Measurements from ENCODE around the gene PTPRM. TPM values are rescaled to one million over a fixed set of nuclear protein-coding genes. Genes with fewer than 3 reads are reported as not detected.

The PTPRM gene
- total RNA-seq, 2 experiments from 2014 or later = 2.1 to 3.0 TPM

DNA sequence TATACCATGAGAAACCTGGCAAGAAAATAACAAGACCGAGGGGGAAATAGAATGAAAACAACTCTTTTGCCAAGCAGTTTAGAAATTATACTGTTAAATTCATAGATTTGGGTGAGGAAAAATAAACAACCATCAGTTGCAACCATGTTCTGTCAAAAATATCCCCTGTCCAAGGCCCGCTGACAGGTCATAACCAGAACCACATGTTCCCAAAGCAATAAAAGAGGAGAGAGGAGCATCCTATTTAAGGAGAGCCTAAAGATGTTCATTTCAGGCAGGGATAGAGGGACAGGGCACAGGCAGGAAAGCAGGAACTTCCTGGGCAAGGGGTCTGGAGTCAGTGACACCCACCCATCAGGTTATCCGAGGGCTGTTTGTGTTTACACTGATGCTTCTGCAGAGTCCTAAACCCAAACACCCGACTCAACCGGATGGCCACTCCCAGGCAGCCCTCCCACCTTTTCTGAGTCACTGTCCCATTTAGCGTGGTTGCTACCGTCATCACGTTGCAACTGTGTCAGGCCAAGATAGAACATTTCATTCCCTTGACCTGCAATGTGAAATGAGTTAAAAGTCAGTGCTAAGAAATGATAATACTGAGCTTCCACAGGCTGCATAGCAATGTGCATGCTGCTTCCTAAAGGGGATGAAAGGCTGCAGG, 573.9 kb downstream of the PTPRM start:
- TF ChIP-seq, protein P1, sequence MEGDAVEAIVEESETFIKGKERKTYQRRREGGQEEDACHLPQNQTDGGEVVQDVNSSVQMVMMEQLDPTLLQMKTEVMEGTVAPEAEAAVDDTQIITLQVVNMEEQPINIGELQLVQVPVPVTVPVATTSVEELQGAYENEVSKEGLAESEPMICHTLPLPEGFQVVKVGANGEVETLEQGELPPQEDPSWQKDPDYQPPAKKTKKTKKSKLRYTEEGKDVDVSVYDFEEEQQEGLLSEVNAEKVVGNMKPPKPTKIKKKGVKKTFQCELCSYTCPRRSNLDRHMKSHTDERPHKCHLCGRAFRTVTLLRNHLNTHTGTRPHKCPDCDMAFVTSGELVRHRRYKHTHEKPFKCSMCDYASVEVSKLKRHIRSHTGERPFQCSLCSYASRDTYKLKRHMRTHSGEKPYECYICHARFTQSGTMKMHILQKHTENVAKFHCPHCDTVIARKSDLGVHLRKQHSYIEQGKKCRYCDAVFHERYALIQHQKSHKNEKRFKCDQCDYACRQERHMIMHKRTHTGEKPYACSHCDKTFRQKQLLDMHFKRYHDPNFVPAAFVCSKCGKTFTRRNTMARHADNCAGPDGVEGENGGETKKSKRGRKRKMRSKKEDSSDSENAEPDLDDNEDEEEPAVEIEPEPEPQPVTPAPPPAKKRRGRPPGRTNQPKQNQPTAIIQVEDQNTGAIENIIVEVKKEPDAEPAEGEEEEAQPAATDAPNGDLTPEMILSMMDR (IDR thresholded peaks at IDR 0.05) = no peak
- ChIA-PET POLR2A (no interaction called here), CTCF (no interaction called here)
- DNase-seq = no peak
- Mint-ChIP-seq H3K9me3 (peaks cover 3% of the 10 kb centered on the region), H3K36me3 (ENCODE audit: low read depth) (no peaks in the 10 kb centered on the region), H3K4me3 (no peak overlapping the region), H3K27ac (no peak overlapping the region), H3K4me1 (ENCODE audit: low read depth) (no peaks in the 10 kb centered on the region), H3K27me3 (no peaks in the 10 kb centered on the region)
- intact Hi-C loops (cut with micrococcal nuclease) = no loop called here
- ATAC-seq = no peak

- Mint-ChIP-seq H3K36me3 (ENCODE audit: low read depth) (no peaks in the 10 kb centered on the region), H3K4me3 (no peak overlapping the region), H3K27ac (no peak overlapping the region), H3K9me3 (peaks cover 3% of the 10 kb centered on the region), H3K27me3 (no peaks in the 10 kb centered on the region), H3K4me1 (ENCODE audit: low read depth) (no peaks in the 10 kb centered on the region)
- no peak for DNase-seq
- TF ChIP-seq, protein P1 (IDR thresholded peaks at IDR 0.05) = no peak
- ChIA-PET POLR2A (no interaction called here), CTCF (no interaction called here)
- ATAC-seq = no peak
- intact Hi-C loops (cut with micrococcal nuclease) = no loop called here
These were observed 575.1 kb downstream of the PTPRM start for GRCh38 chr18:8142131-8142711.

- no peaks in the 10 kb centered on the region for H3K4me1 Mint-ChIP-seq (ENCODE audit: low read depth)
- intact Hi-C loops (cut with micrococcal nuclease) = no loop called here
- H3K4me3 Mint-ChIP-seq = no peak overlapping the region
- CTCF ChIA-PET = no interaction called here
- TF ChIP-seq, protein P1 (IDR thresholded peaks at IDR 0.05) = no peak
- H3K27ac Mint-ChIP-seq = no peak overlapping the region
- H3K36me3 Mint-ChIP-seq (ENCODE audit: low read depth) = no peaks in the 10 kb centered on the region
- ATAC-seq (no peak), DNase-seq (no peak)
- peaks cover 3% of the 10 kb centered on the region for H3K9me3 Mint-ChIP-seq
- no peaks in the 10 kb centered on the region for H3K27me3 Mint-ChIP-seq
- POLR2A ChIA-PET = interaction anchor here (1.2 kb wide), 1 partner anchor 13 kb away, joined by 4 read pairs; no protein-coding TSS in a partner anchor
These were observed 575.8 kb downstream of the PTPRM start for GRCh38 chr18:8142932-8143331.

- H3K4me1 Mint-ChIP-seq (ENCODE audit: low read depth) = no peaks in the 10 kb centered on the region
- ChIA-PET CTCF (no interaction called here), POLR2A (no interaction called here)
- intact Hi-C loops (cut with micrococcal nuclease) = no loop called here
- no peaks in the 10 kb centered on the region for H3K9me3 Mint-ChIP-seq
- no peak overlapping the region for H3K4me3 Mint-ChIP-seq
- no peak for DNase-seq
- H3K27ac Mint-ChIP-seq = no peak overlapping the region
- ATAC-seq = no peak
- TF ChIP-seq, protein P1 (IDR thresholded peaks at IDR 0.05) = no peak
- no peaks in the 10 kb centered on the region for H3K36me3 Mint-ChIP-seq (ENCODE audit: low read depth)
- no peaks in the 10 kb centered on the region for H3K27me3 Mint-ChIP-seq
These were observed 584.1 kb downstream of the PTPRM start for GRCh38 chr18:8151181-8151580.

- TF ChIP-seq, protein P1 (IDR thresholded peaks at IDR 0.05) = no peak
- POLR2A ChIA-PET = no interaction called here
- intact Hi-C loops (cut with micrococcal nuclease) = no loop called here
- H3K27ac Mint-ChIP-seq = no peak overlapping the region
- H3K27me3 Mint-ChIP-seq = no peaks in the 10 kb centered on the region
- no peaks in the 10 kb centered on the region for H3K36me3 Mint-ChIP-seq (ENCODE audit: low read depth)
- H3K4me3 Mint-ChIP-seq = no peak overlapping the region
- no peaks in the 10 kb centered on the region for H3K4me1 Mint-ChIP-seq (ENCODE audit: low read depth)
- no peak for DNase-seq
- CTCF ChIA-PET = no interaction called here
- ATAC-seq = no peak
- no peaks in the 10 kb centered on the region for H3K9me3 Mint-ChIP-seq
These were observed 586.9 kb downstream of the PTPRM start for GRCh38 chr18:8153887-8154583.

Measured in activated CD8-positive, alpha-beta T cell treated with anti-CD3 and anti-CD28 coated beads for 36 hours (primary cell).